ENCODE measurements around the gene DMRTA1. TPM values are rescaled to one million over a fixed set of nuclear protein-coding genes. Genes with fewer than 3 reads are reported as not detected.
A peak's percentile ranks its signal among the peaks of the same experiment; 100 is the strongest.

Gene DMRTA1
- total and polyA plus RNA-seq, 4 donors, result 1.4 to 11.6 (median 4.5) TPM

DNA sequence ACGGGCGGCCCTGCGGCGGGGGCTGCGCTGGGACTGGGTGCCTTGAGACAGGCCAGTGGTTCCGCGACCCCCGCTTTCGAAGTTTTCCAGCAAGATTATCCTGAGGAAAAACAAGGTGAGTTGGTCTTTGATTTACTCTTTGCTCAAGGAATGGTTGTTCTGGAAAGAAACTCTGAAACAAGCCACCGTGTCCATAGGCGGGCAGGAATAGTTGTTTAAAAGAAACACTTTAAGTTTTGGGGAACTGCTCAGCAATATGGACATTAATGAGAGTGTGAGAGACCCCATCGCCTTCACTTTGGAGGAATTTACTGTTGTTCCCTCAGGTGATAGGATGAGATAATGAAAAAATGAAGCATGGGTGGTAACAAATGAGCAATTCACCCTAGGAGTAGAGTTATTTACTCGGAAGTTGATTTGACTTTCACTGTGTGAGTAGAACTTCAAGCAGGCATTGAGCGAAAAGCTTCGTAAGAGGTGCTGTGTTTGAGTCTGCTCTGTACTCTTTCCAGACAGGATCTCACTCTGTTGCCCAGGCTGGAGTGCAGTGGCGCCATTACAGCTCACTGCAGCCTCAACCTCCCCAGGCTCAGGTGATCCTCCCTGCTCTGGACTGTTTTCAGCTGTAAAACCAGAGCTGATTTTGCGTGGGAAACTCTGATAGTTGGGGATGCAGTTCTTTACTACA lies 1.1 kb downstream of the DMRTA1 start:
- peak overlapping the region; percentile 97 to 98 for H3K27ac ChIP-seq (ENCODE audit: low read depth in 1 of 2, low read length in 2 of 2)
- 8% methylated on average over 17 of the region's 17 CpGs for WGBS

More for the DNA sequence above, 1.1 kb downstream of the DMRTA1 start:
- no peaks in the 10 kb centered on the region for H3K27me3 ChIP-seq (ENCODE audit: control insufficient read depth in 4 of 4, insufficient read depth in 4 of 4, low read length in 3 of 4)
- peaks cover 0 to 4% (median 0%) of the 10 kb centered on the region in 4 donors for H3K36me3 ChIP-seq (ENCODE audit: control insufficient read depth in 4 of 4, insufficient read depth in 3 of 4, low read depth in 1 of 4, low read length in 3 of 4)
- DNase-seq (ENCODE audit: low spot score), result no peak
- peak overlapping the region; percentile 56 to 99 (median 68) for H3K4me3 ChIP-seq (ENCODE audit: low read depth in 1 of 3, low read length in 3 of 3)
- no peaks in the 10 kb centered on the region for H3K9me3 ChIP-seq (ENCODE audit: control insufficient read depth in 4 of 4, low read length in 3 of 4)
- H3K9ac ChIP-seq (ENCODE audit: low read depth in 1 of 2, low read length in 2 of 2), result peak overlapping the region; percentile 90 to 99
- TF ChIP-seq NR2F2 (IDR thresholded peaks at IDR 0.05), result no peak
- no peak for TF ChIP-seq JUND (IDR thresholded peaks at IDR 0.05)
- TF ChIP-seq, protein P1, sequence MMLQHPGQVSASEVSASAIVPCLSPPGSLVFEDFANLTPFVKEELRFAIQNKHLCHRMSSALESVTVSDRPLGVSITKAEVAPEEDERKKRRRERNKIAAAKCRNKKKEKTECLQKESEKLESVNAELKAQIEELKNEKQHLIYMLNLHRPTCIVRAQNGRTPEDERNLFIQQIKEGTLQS (IDR thresholded peaks at IDR 0.05), result no peak
- no peak for TF ChIP-seq HNF4G (IDR thresholded peaks at IDR 0.05)
- TF ChIP-seq RXRA (IDR thresholded peaks at IDR 0.05), result peak in 1 of 2 donors; percentile 11
- no peak for TF ChIP-seq FOXA1 (IDR thresholded peaks at IDR 0.05)
- no peak for TF ChIP-seq HNF4A (conservative IDR thresholded peaks at IDR 0.05)
- TF ChIP-seq, protein P2, sequence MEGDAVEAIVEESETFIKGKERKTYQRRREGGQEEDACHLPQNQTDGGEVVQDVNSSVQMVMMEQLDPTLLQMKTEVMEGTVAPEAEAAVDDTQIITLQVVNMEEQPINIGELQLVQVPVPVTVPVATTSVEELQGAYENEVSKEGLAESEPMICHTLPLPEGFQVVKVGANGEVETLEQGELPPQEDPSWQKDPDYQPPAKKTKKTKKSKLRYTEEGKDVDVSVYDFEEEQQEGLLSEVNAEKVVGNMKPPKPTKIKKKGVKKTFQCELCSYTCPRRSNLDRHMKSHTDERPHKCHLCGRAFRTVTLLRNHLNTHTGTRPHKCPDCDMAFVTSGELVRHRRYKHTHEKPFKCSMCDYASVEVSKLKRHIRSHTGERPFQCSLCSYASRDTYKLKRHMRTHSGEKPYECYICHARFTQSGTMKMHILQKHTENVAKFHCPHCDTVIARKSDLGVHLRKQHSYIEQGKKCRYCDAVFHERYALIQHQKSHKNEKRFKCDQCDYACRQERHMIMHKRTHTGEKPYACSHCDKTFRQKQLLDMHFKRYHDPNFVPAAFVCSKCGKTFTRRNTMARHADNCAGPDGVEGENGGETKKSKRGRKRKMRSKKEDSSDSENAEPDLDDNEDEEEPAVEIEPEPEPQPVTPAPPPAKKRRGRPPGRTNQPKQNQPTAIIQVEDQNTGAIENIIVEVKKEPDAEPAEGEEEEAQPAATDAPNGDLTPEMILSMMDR (IDR thresholded peaks at IDR 0.05; ENCODE audit: low read depth, low read length, missing input control), result no peak
- TF ChIP-seq RAD21 (IDR thresholded peaks at IDR 0.05), result no peak
- no peak for TF ChIP-seq FOXA2 (IDR thresholded peaks at IDR 0.05)
- TF ChIP-seq YY1 (IDR thresholded peaks at IDR 0.05), result peak; percentile 90
- TF ChIP-seq, protein P3, sequence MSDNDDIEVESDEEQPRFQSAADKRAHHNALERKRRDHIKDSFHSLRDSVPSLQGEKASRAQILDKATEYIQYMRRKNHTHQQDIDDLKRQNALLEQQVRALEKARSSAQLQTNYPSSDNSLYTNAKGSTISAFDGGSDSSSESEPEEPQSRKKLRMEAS (IDR thresholded peaks at IDR 0.05), result no peak
- no peak for TF ChIP-seq SP1 (IDR thresholded peaks at IDR 0.05)
- TF ChIP-seq TAF1 (conservative IDR thresholded peaks at IDR 0.05), result peak; percentile 64
- TF ChIP-seq, protein P4, sequence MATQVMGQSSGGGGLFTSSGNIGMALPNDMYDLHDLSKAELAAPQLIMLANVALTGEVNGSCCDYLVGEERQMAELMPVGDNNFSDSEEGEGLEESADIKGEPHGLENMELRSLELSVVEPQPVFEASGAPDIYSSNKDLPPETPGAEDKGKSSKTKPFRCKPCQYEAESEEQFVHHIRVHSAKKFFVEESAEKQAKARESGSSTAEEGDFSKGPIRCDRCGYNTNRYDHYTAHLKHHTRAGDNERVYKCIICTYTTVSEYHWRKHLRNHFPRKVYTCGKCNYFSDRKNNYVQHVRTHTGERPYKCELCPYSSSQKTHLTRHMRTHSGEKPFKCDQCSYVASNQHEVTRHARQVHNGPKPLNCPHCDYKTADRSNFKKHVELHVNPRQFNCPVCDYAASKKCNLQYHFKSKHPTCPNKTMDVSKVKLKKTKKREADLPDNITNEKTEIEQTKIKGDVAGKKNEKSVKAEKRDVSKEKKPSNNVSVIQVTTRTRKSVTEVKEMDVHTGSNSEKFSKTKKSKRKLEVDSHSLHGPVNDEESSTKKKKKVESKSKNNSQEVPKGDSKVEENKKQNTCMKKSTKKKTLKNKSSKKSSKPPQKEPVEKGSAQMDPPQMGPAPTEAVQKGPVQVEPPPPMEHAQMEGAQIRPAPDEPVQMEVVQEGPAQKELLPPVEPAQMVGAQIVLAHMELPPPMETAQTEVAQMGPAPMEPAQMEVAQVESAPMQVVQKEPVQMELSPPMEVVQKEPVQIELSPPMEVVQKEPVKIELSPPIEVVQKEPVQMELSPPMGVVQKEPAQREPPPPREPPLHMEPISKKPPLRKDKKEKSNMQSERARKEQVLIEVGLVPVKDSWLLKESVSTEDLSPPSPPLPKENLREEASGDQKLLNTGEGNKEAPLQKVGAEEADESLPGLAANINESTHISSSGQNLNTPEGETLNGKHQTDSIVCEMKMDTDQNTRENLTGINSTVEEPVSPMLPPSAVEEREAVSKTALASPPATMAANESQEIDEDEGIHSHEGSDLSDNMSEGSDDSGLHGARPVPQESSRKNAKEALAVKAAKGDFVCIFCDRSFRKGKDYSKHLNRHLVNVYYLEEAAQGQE (IDR thresholded peaks at IDR 0.05), result peak; percentile 65
- no peak for TF ChIP-seq EGR1 (IDR thresholded peaks at IDR 0.05; ENCODE audit: low read depth in 2 of 2)
- no peak for TF ChIP-seq GABPA (IDR thresholded peaks at IDR 0.05 in 1 of 2, conservative IDR thresholded peaks at IDR 0.05 in 1 of 2)
- TF ChIP-seq, protein P5, sequence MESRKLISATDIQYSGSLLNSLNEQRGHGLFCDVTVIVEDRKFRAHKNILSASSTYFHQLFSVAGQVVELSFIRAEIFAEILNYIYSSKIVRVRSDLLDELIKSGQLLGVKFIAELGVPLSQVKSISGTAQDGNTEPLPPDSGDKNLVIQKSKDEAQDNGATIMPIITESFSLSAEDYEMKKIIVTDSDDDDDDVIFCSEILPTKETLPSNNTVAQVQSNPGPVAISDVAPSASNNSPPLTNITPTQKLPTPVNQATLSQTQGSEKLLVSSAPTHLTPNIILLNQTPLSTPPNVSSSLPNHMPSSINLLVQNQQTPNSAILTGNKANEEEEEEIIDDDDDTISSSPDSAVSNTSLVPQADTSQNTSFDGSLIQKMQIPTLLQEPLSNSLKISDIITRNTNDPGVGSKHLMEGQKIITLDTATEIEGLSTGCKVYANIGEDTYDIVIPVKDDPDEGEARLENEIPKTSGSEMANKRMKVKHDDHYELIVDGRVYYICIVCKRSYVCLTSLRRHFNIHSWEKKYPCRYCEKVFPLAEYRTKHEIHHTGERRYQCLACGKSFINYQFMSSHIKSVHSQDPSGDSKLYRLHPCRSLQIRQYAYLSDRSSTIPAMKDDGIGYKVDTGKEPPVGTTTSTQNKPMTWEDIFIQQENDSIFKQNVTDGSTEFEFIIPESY (IDR thresholded peaks at IDR 0.05), result no peak
- peaks cover 0 to 35% (median 20%) of the 10 kb centered on the region in 4 donors for H3K4me1 ChIP-seq (ENCODE audit: control insufficient read depth in 4 of 4, insufficient read depth in 4 of 4, low read length in 3 of 4)
